Fibroblast of upper back skin (primary cell): ENCODE results near the gene OR4A16.

ENCODE experiments used
- DNase-seq: peaks from one replicate; pipeline ENCODE4 v3.0.0-alpha.2; 2013

The OR4A16 gene, protein sequence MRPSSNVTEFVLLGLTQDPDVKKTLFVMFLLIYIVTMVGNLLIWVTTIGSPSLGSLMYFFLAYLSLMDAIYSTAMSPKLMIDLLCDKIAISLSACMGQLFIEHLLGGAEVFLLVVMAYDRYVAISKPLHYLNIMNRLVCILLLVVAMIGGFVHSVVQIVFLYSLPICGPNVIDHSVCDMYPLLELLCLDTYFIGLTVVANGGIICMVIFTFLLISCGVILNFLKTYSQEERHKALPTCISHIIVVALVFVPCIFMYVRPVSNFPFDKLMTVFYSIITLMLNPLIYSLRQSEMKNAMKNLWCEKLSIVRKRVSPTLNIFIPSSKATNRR

DNA sequence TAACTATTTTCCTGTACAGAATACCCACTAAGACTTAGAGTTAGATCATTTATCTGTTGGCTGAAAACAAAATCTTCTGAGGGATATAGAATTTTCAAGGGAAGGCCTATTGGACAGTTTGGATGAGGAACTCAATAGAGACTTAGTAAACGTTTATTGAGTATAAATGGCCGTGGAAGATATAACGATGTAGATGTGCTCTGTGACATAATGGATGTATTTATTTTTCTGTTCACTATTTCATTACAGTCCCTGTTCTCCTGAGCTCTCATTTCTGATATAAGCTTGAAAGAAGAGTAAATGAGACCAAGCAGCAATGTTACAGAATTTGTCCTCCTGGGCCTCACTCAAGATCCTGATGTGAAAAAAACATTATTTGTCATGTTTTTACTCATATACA, at the start of gene OR4A16:
TSS of gene OR4A16 (plus strand) at position 301 of the 400 bp plus-strand sequence. CDS start at position 301, 0 bp downstream.
- no peak for DNase-seq

DNA sequence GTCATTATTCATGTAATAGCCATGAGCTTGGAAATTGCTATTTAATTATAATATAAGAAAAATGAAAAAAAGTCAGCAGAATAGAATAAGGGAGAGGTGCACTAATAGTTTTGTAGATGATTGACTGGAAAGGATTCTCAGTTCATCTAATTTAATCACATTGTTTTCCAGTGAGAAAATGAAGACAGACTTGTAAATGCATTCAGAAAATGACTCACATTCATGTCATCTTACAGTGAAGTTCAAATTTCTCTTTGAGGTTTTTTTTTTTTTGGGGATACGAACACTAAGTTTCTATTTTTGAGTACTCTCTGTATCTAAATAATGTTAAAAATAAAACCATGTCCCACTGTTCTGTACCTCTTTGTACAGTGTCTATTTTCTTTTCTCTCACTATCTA, 18.5 kb upstream of the OR4A16 start:
- no peak for DNase-seq

GRCh38 chr11:55345306-55345705, 2.3 kb downstream of the OR4A16 start:
- DNase-seq: no peak

- DNase-seq: no peak
Observed at GRCh38 chr11:55349032-55349431, 6.0 kb downstream of the OR4A16 start.

DNA sequence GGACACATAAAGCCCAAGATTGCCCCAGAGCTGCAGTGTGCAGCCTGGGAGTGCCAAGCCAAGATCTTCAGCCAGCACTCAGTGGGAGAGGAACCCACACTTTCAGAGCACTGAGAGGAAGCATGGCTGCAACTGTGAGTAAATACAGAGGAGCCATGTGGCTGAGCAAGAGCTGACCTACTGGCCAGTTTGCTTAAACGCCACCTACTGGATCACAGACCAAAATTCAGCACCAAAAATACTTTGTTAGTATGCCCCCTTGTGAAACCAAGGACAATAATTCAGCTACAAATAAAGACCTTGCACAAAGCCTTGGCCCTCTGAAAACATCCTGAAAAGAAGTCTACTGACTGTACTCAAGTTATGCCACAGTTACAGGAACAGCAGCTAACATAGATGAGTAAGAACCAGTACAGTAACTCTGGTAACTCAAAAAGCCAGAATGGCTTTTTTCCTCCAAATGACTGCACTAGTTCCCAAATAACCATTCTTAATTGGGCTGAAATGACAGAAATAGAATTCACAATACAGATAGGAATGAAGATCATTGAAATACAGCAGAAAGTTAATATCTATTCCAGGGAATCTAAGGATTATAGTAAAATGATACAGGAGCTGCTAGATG, 14.7 kb downstream of the OR4A16 start:
- no peak for DNase-seq

GRCh38 chr11:55367674-55368073, 24.7 kb downstream of the OR4A16 start, which contains the start of gene OR4A15:
OR4A15 (plus strand) TSS chr11:55367974; CDS start chr11:55367974, 0 bp downstream.
- DNase-seq: no peak
